Testis (tissue), 2 donors: Measurements from ENCODE around the gene DCBLD2.

Experiments
- CTCF ChIP-seq, 3 experiments: fragments of 450-650 bp in 2 of 3; fragments of 200-600 bp in 1 of 3; sonication (generic) in 1 of 3; IDR thresholded peaks; one replicate each; pipeline ENCODE4 v1.5.1; 2016 to 2019; ENCODE audit warnings: antibody characterized with exemption in 3 of 3, mild to moderate bottlenecking in 2 of 3, moderate library complexity in 1 of 3
- POLR2A ChIP-seq: fragments of 450-650 bp; IDR thresholded peaks from one replicate; pipeline ENCODE4 v1.6.1; 2017; ENCODE audit warnings: antibody characterized with exemption, mild to moderate bottlenecking, moderate library complexity

- no peak for TF ChIP-seq CTCF (IDR thresholded peaks at IDR 0.05)
- no peak for TF ChIP-seq POLR2A
Measured at GRCh38 chr3:98761643-98762229, 139.8 kb downstream of the DCBLD2 start.
